K562 (cell line): ENCODE measurements around the gene PNP. TPM values are rescaled to one million over a fixed set of nuclear protein-coding genes. Genes with fewer than 3 reads are reported as not detected.

Experiments
- BRF2 ChIP-seq: IDR thresholded peaks from 3 replicates; pipeline ENCODE4 v1.6.1; 2011; ENCODE audit warnings: borderline replicate concordance, mild to moderate bottlenecking; ENCODE audit not compliant: insufficient read length, insufficient read depth
- CEBPZ ChIP-seq: fragments of 150-350 bp; IDR thresholded peaks from 2 replicates; pipeline ENCODE4 v1.6.1; 2014; ENCODE audit warnings: low read depth, mild to moderate bottlenecking, low read length, borderline replicate concordance
- CGGBP1 ChIP-seq: fragments of 250-450 bp; sonication (Bioruptor Pico); IDR thresholded peaks from 2 replicates; pipeline ENCODE4 v1.9.0; 2021; ENCODE audit warnings: mild to moderate bottlenecking
- CREB1 ChIP-seq, 2 experiments: sonication (generic) in 1 of 2; formaldehyde crosslinking in 1 of 2; IDR thresholded peaks; 2 replicates each; pipeline versions ENCODE4 v1.6.1 to v1.8.0; 2012 to 2022; ENCODE audit warnings: inconsistent platforms in 1 of 2, mild to moderate bottlenecking in 1 of 2, missing genetic modification reagents in 1 of 2, moderate library complexity in 1 of 2
- GABPA ChIP-seq: fragments of 200-800 bp; sonication (Bioruptor generic); conservative IDR thresholded peaks from 2 replicates; pipeline ENCODE4 v1.6.1; 2016; ENCODE audit warnings: low read depth, missing genetic modification characterization, missing compliant biosample characterization
- GATAD2B ChIP-seq: fragments of 450-650 bp; IDR thresholded peaks from 2 replicates; pipeline ENCODE4 v1.6.1; 2017; ENCODE audit warnings: mild to moderate bottlenecking, borderline replicate concordance
- HNRNPUL1 ChIP-seq: fragments of 200-400 bp; formaldehyde crosslinking; IDR thresholded peaks from 2 replicates; pipeline ENCODE4 v1.6.1; 2017; ENCODE audit warnings: low read length
- KAT7 ChIP-seq: sonication (generic); formaldehyde crosslinking; IDR thresholded peaks from 2 replicates; pipeline ENCODE4 v1.8.0; 2022; ENCODE audit warnings: missing genetic modification reagents, mild to moderate bottlenecking, borderline replicate concordance
- LARP7 ChIP-seq: fragments of 450-650 bp; IDR thresholded peaks from 2 replicates; pipeline ENCODE4 v1.6.1; 2016
- OTX1 ChIP-seq: fragments of 450-650 bp; formaldehyde crosslinking; IDR thresholded peaks from 2 replicates; pipeline ENCODE4 v1.4.0; 2022; ENCODE audit warnings: mild to moderate bottlenecking
- SAFB2 ChIP-seq: fragments of 200-400 bp; formaldehyde crosslinking; IDR thresholded peaks from 2 replicates; pipeline ENCODE4 v1.6.1; 2018; ENCODE audit warnings: borderline replicate concordance, low read length, low read depth, moderate library complexity; ENCODE audit not compliant: severe bottlenecking
- SNIP1 ChIP-seq: fragments of 450-650 bp; IDR thresholded peaks from 2 replicates; pipeline ENCODE4 v1.7.1; 2017; ENCODE audit warnings: low read depth, mild to moderate bottlenecking
- YY1 ChIP-seq, 3 experiments: IDR thresholded peaks; 2 replicates each; pipeline ENCODE4 v1.6.1; 2011; ENCODE audit warnings: low read length in 2 of 3, mild to moderate bottlenecking in 2 of 3, moderate library complexity in 2 of 3, borderline replicate concordance in 1 of 3, control low read depth in 1 of 3, low read depth in 1 of 3; ENCODE audit not compliant: insufficient read depth in 3 of 3, insufficient replicate concordance in 2 of 3, control insufficient read depth in 1 of 3, insufficient read length in 1 of 3; ENCODE audit errors: extremely low read depth in 1 of 3
- ZC3H11A ChIP-seq: IDR thresholded peaks from 2 replicates; pipeline ENCODE4 v1.6.1; 2012; ENCODE audit warnings: low read depth, low read length, improper control_type of control experiment
- ZNF699 ChIP-seq: fragments of 250-450 bp; sonication (Bioruptor Pico); IDR thresholded peaks from 2 replicates; pipeline ENCODE4 v1.8.0; 2021; ENCODE audit warnings: mild to moderate bottlenecking, moderate library complexity; ENCODE audit not compliant: insufficient replicate concordance
- polyA plus RNA-seq, 8 experiments: library from polyadenylated mRNA; depleted of rRNA in 4 of 8; stranded (reverse) in 5 of 8; unstranded in 3 of 8; fragments of >200 nt; fragmentation: Nextera tagmentation in 2 of 8; fragmentation: Illumina TruSeq in 1 of 8; extraction: Ambion mirVana in 2 of 8; extraction: Trizol in 1 of 8; gene quantifications; 2 replicates each; pipeline versions ENCODE4 v1.2.1 to v1.2.3, GENCODE V29; 2011 to 2014; ENCODE audit warnings: inconsistent platforms in 1 of 8, missing spikeins in 1 of 8
- total RNA-seq, 7 experiments: library from RNA; depleted of rRNA in 6 of 7; stranded (reverse); fragments of >200 nt in 6 of 7; fragmentation: Illumina TruSeq in 2 of 7; extraction: Trizol in 2 of 7; gene quantifications; 2 replicates each; pipeline versions ENCODE4 v1.2.1 to v1.2.3, GENCODE V29; 2011 to 2021; ENCODE audit warnings: low replicate concordance in 1 of 7

PNP gene
- total and polyA plus RNA-seq, 9 of the 15 experiments (the other 6 are each of a cell fraction or from before 2014, with no cell fraction given): 92.5 to 288 (median 137) TPM

GRCh38 chr14:20455355-20456300 lies 13.6 kb upstream of the PNP start (continued):
- TF ChIP-seq OTX1 (CRISPR knock-in tag) (no peak), KAT7 (CRISPR knock-in tag) (no peak), SAFB2 (no peak), GATAD2B (no peak), HNRNPUL1 (no peak), CREB1 (IDR thresholded peaks at IDR 0.05) (0 out of 2 replicates have a peak, but pooled peaks have one; percentile 7), CREB1 (CRISPR knock-in tag; IDR thresholded peaks at IDR 0.05) (peak; percentile 38; the same call in 1 of the 2 replicates), CEBPZ (no peak), GABPA (0 out of 2 replicates have a peak, but pooled peaks have one; percentile 8), ZNF699 (CRISPR knock-in tag) (no peak), BRF2 (no peak), CGGBP1 (no peak), ZC3H11A (no peak), YY1 (IDR thresholded peaks at IDR 0.05; ENCODE audit: borderline replicate concordance in 1 of 3, control insufficient read depth in 1 of 3, extremely low read depth in 1 of 3, insufficient read depth in 3 of 3, insufficient read length in 1 of 3, insufficient replicate concordance in 2 of 3, low read depth in 1 of 3, low read length in 2 of 3) (no peak), LARP7 (no peak), SNIP1 (no peak)
